ENCODE data around the gene SLX4. TPM values are rescaled to one million over a fixed set of nuclear protein-coding genes. Genes with fewer than 3 reads are reported as not detected.

SLX4 gene
- total and polyA plus RNA-seq, 8 donors: 0.95 to 3.4 (median 1.8) TPM

GRCh38 chr16:3625911-3626732, 14.7 kb upstream of the SLX4 start:
- intact Hi-C loops (cut with DNase I): no loop called here
- WGBS, 2 donors: 86 to 92% methylated on average over 4 of the region's 4 CpGs
- no peak for FAIRE-seq
- no peaks in the 10 kb centered on the region for H3K9me3 ChIP-seq
- no peak for DNase-seq
- H3K27ac ChIP-seq: no peak overlapping the region
- no peaks in the 10 kb centered on the region for H3K36me3 ChIP-seq
- TF ChIP-seq CTCF (IDR thresholded peaks at IDR 0.05): no peak
- H3K27me3 ChIP-seq: no peaks in the 10 kb centered on the region
- no peaks in the 10 kb centered on the region for H3K4me1 ChIP-seq
- no peak overlapping the region for H3K4me3 ChIP-seq
- ATAC-seq: peak in 1 of 4 donors; percentile 43

GRCh38 chr16:3625331-3625730, 13.9 kb upstream of the SLX4 start:
- intact Hi-C loops (cut with DNase I): no loop called here
- no peak for TF ChIP-seq CTCF (IDR thresholded peaks at IDR 0.05)
- Histone ChIP-seq H3K9me3 (no peaks in the 10 kb centered on the region), H3K36me3 (no peaks in the 10 kb centered on the region), H3K4me3 (no peak overlapping the region), H3K27ac (no peak overlapping the region), H3K4me1 (peaks cover 0 to 1% (median 0%) of the 10 kb centered on the region in 3 donors), H3K27me3 (no peaks in the 10 kb centered on the region)
- DNase-seq (no peak), FAIRE-seq (no peak), ATAC-seq (no peak)
- WGBS, 2 donors: 88% methylated on average over 5 of the region's 5 CpGs

GRCh38 chr16:3623642-3624041, 12.2 kb upstream of the SLX4 start:
- Histone ChIP-seq H3K9me3 (no peaks in the 10 kb centered on the region), H3K4me1 (peaks cover 0 to 4% (median 0%) of the 10 kb centered on the region in 3 donors), H3K36me3 (no peaks in the 10 kb centered on the region), H3K4me3 (no peak overlapping the region), H3K27ac (no peak overlapping the region), H3K27me3 (no peaks in the 10 kb centered on the region)
- ATAC-seq (no peak), FAIRE-seq (no peak), DNase-seq (no peak)
- no peak for TF ChIP-seq CTCF (IDR thresholded peaks at IDR 0.05)
- intact Hi-C loops (cut with DNase I): no loop called here
- WGBS, 2 donors: 98% methylated on average over 3 of the region's 3 CpGs

GRCh38 chr16:3618769-3619141, 7.3 kb upstream of the SLX4 start:
- Histone ChIP-seq H3K9me3 (no peaks in the 10 kb centered on the region), H3K27me3 (no peaks in the 10 kb centered on the region), H3K4me1 (peaks cover 0 to 4% (median 0%) of the 10 kb centered on the region in 3 donors), H3K4me3 (no peak overlapping the region), H3K27ac (no peak overlapping the region), H3K36me3 (no peaks in the 10 kb centered on the region)
- FAIRE-seq (no peak), ATAC-seq (no peak), DNase-seq (no peak)
- WGBS, 2 donors: 84 to 87% methylated on average over 3 of the region's 3 CpGs
- intact Hi-C loops (cut with DNase I): no loop called here
- no peak for TF ChIP-seq CTCF (IDR thresholded peaks at IDR 0.05)
